Measurements from ENCODE around the gene KIAA1755.

KIAA1755 gene

DNA sequence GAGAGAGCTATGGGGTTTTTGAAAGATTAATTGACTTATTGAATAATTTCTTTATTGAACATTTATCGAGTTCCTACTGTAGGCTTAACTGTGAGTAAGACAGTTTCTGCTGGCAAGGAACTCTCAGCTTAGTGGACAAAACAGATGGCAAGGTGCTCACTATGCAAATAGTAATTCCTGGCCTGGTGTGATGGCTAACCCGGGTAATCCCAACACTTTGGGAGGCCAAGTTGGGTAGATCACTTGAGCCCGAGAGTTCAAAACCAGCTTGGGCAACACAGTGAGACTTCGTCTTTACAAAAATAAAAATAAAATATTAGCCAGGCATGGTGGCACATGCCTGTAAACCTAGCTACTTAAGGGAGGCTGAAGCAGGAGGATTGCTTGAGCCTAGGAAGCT lies 82.0 kb downstream of the KIAA1755 start:
- DNase-seq (ENCODE audit: low read depth), result no peak
- H3K4me3 ChIP-seq (ENCODE audit: low read depth, low read length), result no peak overlapping the region
- no peak for TF ChIP-seq CTCF (IDR thresholded peaks at IDR 0.05; ENCODE audit: control insufficient read depth, extremely low read depth, insufficient read depth)

DNA sequence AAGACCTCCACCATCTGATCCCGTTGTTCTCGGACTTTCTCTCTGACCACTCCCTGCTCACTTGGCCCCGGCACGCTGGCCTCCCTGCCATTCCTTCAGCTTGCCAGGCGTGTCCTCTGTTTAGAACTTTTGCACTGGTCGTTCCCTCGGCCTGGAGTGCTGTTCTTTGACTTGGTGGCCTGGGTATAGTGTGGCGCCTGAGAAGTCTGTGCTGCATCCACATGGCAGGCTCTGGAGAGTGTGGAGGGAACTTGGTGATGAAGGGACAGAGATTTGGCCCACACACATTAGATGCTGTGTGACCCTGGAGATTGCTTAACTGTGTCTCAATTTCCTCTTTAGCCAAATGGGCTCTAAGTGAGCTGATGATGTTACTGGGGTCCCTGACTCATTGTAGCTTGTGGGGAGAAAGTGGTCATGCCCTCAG lies 82.5 kb downstream of the KIAA1755 start:
- H3K4me3 ChIP-seq (ENCODE audit: low read depth, low read length), result no peak overlapping the region
- no peak for DNase-seq (ENCODE audit: low read depth)
- TF ChIP-seq CTCF (IDR thresholded peaks at IDR 0.05; ENCODE audit: control insufficient read depth, extremely low read depth, insufficient read depth), result no peak

DNA sequence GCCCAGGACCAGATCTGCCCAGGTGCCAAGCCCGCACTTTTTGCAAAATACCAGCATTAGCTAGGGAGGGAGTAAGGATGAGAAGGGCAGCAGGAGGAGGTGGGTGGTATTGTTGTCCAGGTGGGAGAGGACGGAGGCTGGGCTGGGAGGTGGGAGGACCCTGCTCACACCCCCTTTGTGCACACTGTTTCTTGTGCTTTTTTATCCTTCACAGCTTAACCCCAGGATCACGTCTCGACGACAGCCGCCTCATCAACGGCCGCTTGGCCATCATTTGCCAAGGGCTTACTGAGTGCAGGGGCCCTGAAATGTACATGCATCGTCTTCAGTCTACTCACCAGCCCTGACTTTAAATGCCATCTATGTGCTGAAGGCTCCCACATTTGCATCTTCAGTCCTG lies 83.3 kb downstream of the KIAA1755 start:
- no peak for DNase-seq (ENCODE audit: low read depth)
- no peak for TF ChIP-seq CTCF (IDR thresholded peaks at IDR 0.05; ENCODE audit: control insufficient read depth, extremely low read depth, insufficient read depth)
- H3K4me3 ChIP-seq (ENCODE audit: low read depth, low read length), result no peak overlapping the region

- H3K4me3 ChIP-seq (ENCODE audit: low read depth, low read length), result no peak overlapping the region
- no peak for DNase-seq (ENCODE audit: low read depth)
- no peak for TF ChIP-seq CTCF (IDR thresholded peaks at IDR 0.05; ENCODE audit: control insufficient read depth, extremely low read depth, insufficient read depth)
These were observed 85.0 kb downstream of the KIAA1755 start for GRCh38 chr20:38175304-38176180.

DNA sequence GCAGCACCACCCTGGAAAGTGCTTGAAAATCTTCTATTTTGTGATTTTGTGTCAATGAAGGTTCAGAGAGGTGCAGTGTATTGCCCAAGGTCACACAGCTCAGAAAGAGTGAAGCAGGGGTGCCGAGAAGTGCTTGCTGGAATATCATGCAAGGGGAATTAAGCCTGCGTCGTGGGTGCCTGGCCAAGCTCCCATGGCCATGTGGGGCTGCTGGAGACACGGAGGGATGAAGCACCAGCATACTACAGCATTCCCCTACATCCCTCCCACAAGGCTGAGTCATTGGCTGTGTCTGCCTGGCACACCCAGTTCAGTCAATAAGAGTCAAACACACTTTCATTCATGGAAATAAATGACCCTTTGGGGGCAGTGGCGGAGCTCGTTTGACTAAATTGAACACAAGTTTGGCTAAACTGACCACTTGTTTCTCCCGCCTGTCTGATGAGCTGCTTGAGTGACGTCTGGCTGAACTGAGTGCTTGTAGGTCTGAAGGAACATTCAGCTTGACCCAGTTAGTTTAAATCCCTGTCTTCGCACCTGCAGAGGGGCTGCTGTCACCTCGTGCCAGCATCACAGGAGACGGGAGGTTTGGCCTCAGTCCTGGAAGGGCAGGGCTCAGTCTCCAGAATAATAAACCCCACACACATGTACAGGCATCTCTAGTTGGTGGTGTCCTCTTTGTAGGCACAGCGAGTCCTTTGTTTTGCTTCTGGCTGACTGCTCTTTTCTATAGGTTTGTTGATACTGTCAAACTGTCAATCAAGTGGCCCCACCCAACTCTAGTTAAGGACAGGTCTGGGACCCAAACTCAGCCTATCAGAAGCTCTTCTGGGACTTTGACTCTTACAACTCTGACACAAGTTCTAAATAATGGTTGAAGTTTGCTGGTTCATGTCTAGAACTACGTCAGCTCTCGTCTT lies 87.0 kb downstream of the KIAA1755 start:
- no peak for TF ChIP-seq CTCF (IDR thresholded peaks at IDR 0.05; ENCODE audit: control insufficient read depth, extremely low read depth, insufficient read depth)
- DNase-seq (ENCODE audit: low read depth), result no peak
- H3K4me3 ChIP-seq (ENCODE audit: low read depth, low read length), result no peak overlapping the region

DNA sequence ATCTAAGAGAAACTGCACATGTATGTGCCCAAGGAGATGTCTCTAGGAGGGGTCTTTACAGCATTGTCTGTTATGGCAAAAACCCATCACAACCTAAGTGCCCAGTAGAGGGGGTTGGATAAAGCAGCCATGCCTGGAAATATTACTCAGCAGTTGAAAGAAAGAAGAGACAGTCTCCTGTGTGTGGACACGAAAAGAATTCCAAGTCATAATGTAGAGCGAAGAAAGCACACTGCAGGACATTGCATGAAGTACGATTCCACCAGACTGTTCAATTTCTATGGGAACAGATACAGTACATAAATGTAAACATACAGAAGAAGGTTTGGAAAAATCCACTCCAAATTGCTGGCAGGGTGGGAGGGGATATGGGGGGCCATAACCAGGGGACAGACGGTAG lies 88.1 kb downstream of the KIAA1755 start:
- no peak overlapping the region for H3K4me3 ChIP-seq (ENCODE audit: low read depth, low read length)
- DNase-seq (ENCODE audit: low read depth), result no peak
- TF ChIP-seq CTCF (IDR thresholded peaks at IDR 0.05; ENCODE audit: control insufficient read depth, extremely low read depth, insufficient read depth), result no peak

Measured in LNCaP clone FGC (cell line).